ENCODE results near the gene GTF2F1. TPM values are rescaled to one million over a fixed set of nuclear protein-coding genes. Genes with fewer than 3 reads are reported as not detected.

Gene GTF2F1
- total RNA-seq, 2 experiments from 2014 or later: 50.4 to 59.6 TPM

- H3K27ac Mint-ChIP-seq: peak overlapping the region; percentile 97
- intact Hi-C loops (cut with micrococcal nuclease): no loop called here
- ATAC-seq: no peak
- H3K9me3 Mint-ChIP-seq: no peaks in the 10 kb centered on the region
- H3K27me3 Mint-ChIP-seq: no peaks in the 10 kb centered on the region
- peak overlapping the region; percentile 80 for H3K4me3 Mint-ChIP-seq
- peaks cover 18% of the 10 kb centered on the region for H3K36me3 Mint-ChIP-seq (ENCODE audit: low read depth)
- DNase-seq: peak; percentile 87
- ChIA-PET POLR2A (interaction anchor here (0.7 to 1.9 kb wide), 8 partner anchors 9 to 88 kb away, joined by 3 to 7 read pairs (median 4); partner anchors contain the start of genes CLPP, DENND1C and KHSRP), CTCF (interaction anchor here (1.0 kb wide), 1 partner anchor 18 kb away, joined by 3 read pairs; no protein-coding TSS in a partner anchor)
- H3K4me1 Mint-ChIP-seq (ENCODE audit: low read depth): peaks cover 17% of the 10 kb centered on the region
- TF ChIP-seq CTCF (IDR thresholded peaks at IDR 0.05): no peak
Measured at GRCh38 chr19:6393983-6394412, 1.0 kb upstream of the GTF2F1 start.

GRCh38 chr19:6392221-6393073 lies 517 bp downstream of the GTF2F1 start:
- Mint-ChIP-seq H3K27ac (peak overlapping the region; percentile 97), H3K9me3 (no peaks in the 10 kb centered on the region), H3K4me3 (peak overlapping the region; percentile 80), H3K4me1 (ENCODE audit: low read depth) (peaks cover 17% of the 10 kb centered on the region), H3K36me3 (ENCODE audit: low read depth) (peaks cover 23% of the 10 kb centered on the region), H3K27me3 (no peaks in the 10 kb centered on the region)
- ATAC-seq (peak; percentile 6), DNase-seq (no peak)
- intact Hi-C loops (cut with micrococcal nuclease): no loop called here
- POLR2A ChIA-PET: interaction anchor here (0.6 to 1.9 kb wide), 2 partner anchors 9 to 20 kb away, joined by 3 to 4 read pairs; no protein-coding TSS in a partner anchor
- CTCF ChIA-PET: no interaction called here
- TF ChIP-seq CTCF (IDR thresholded peaks at IDR 0.05): no peak

GRCh38 chr19:6387372-6387771 lies 5.6 kb downstream of the GTF2F1 start:
- H3K4me3 Mint-ChIP-seq: no peak overlapping the region
- H3K36me3 Mint-ChIP-seq (ENCODE audit: low read depth): peaks cover 31% of the 10 kb centered on the region
- ATAC-seq (no peak), DNase-seq (no peak)
- TF ChIP-seq CTCF (IDR thresholded peaks at IDR 0.05): no peak
- peaks cover 12% of the 10 kb centered on the region for H3K4me1 Mint-ChIP-seq (ENCODE audit: low read depth)
- H3K27ac Mint-ChIP-seq: no peak overlapping the region
- H3K9me3 Mint-ChIP-seq: no peaks in the 10 kb centered on the region
- CTCF ChIA-PET: no interaction called here
- intact Hi-C loops (cut with micrococcal nuclease): no loop called here
- no peaks in the 10 kb centered on the region for H3K27me3 Mint-ChIP-seq
- POLR2A ChIA-PET: interaction anchor here (1.3 to 1.4 kb wide), 3 partner anchors 11 to 17 kb away, joined by 3 to 4 read pairs (median 4); partner anchors contain the start of gene ALKBH7

- Mint-ChIP-seq H3K27me3 (no peaks in the 10 kb centered on the region), H3K4me1 (ENCODE audit: low read depth) (no peaks in the 10 kb centered on the region), H3K4me3 (no peak overlapping the region), H3K9me3 (no peaks in the 10 kb centered on the region), H3K36me3 (ENCODE audit: low read depth) (peaks cover 36% of the 10 kb centered on the region), H3K27ac (no peak overlapping the region)
- POLR2A ChIA-PET: no interaction called here
- DNase-seq: no peak
- CTCF ChIA-PET: no interaction called here
- no peak for TF ChIP-seq CTCF (IDR thresholded peaks at IDR 0.05)
- intact Hi-C loops (cut with micrococcal nuclease): no loop called here
- ATAC-seq: no peak
Measured at GRCh38 chr19:6384381-6384780, 8.6 kb downstream of the GTF2F1 start.

- Mint-ChIP-seq H3K27ac (no peak overlapping the region), H3K4me1 (ENCODE audit: low read depth) (peaks cover 2% of the 10 kb centered on the region), H3K27me3 (no peaks in the 10 kb centered on the region), H3K9me3 (no peaks in the 10 kb centered on the region), H3K4me3 (no peak overlapping the region), H3K36me3 (ENCODE audit: low read depth) (peaks cover 38% of the 10 kb centered on the region)
- no peak for ATAC-seq
- CTCF ChIA-PET: no interaction called here
- POLR2A ChIA-PET: no interaction called here
- no peak for TF ChIP-seq CTCF (IDR thresholded peaks at IDR 0.05)
- intact Hi-C loops (cut with micrococcal nuclease): no loop called here
- DNase-seq: no peak
Measured at GRCh38 chr19:6383188-6383587, 9.8 kb downstream of the GTF2F1 start.
